CD8-positive, alpha-beta memory T cell (primary cell): ENCODE results near the gene GBP7. TPM values are rescaled to one million over a fixed set of nuclear protein-coding genes. Genes with fewer than 3 reads are reported as not detected.

Source experiments
- CTCF ChIA-PET: fragments of 350-600 bp; sonication (Branson Sonifier 250); formaldehyde crosslinking; loops from one replicate; lab custom pipeline; 2021; ENCODE audit warnings: antibody characterized with exemption; lab: Charles Lee
- POLR2A ChIA-PET: fragments of 350-600 bp; sonication (Branson Sonifier 250); formaldehyde crosslinking; loops from one replicate; lab custom pipeline; 2021; ENCODE audit warnings: antibody characterized with exemption; lab: Charles Lee
- DNase-seq, 5 donors: peaks; one replicate each; pipeline versions ENCODE4 v3.0.0 to v3.0.0-alpha.2; 2020 to 2022; ENCODE audit warnings: mixed read lengths in 1 of 5
- H3K27ac ChIP-seq: one replicate; pipeline ENCODE4 v1.7.0; 2013; ENCODE audit warnings: low read depth, mild to moderate bottlenecking, low read length, moderate library complexity
- H3K27me3 ChIP-seq: 2 replicates; pipeline ENCODE4 v1.7.0; 2013; ENCODE audit warnings: low read length, mild to moderate bottlenecking; ENCODE audit not compliant: insufficient read depth, poor library complexity, severe bottlenecking
- H3K36me3 ChIP-seq: 2 replicates; pipeline ENCODE4 v1.7.0; 2013; ENCODE audit warnings: mild to moderate bottlenecking, low read length, moderate library complexity; ENCODE audit not compliant: insufficient read depth
- H3K4me1 ChIP-seq: 2 replicates; pipeline ENCODE4 v1.7.0; 2013; ENCODE audit warnings: mild to moderate bottlenecking, low read length, moderate library complexity; ENCODE audit not compliant: insufficient read depth
- H3K4me3 ChIP-seq: 2 replicates; pipeline ENCODE4 v1.7.0; 2013; ENCODE audit warnings: mild to moderate bottlenecking, low read length
- H3K9me3 ChIP-seq: 2 replicates; pipeline ENCODE4 v1.7.0; 2013; ENCODE audit warnings: mild to moderate bottlenecking, low read length
- H3K27ac Mint-ChIP-seq, 8 donors: one replicate each; pipeline ENCODE4 v1.8.0; 2020 to 2021; ENCODE audit warnings: mixed read lengths in 8 of 8, mild to moderate bottlenecking in 6 of 8, inconsistent platforms in 3 of 8, moderate library complexity in 3 of 8
- H3K27me3 Mint-ChIP-seq, 2 donors: one replicate each; pipeline ENCODE4 v1.8.0; 2020 to 2021; ENCODE audit warnings: mixed read lengths in 2 of 2, mild to moderate bottlenecking in 1 of 2, moderate library complexity in 1 of 2
- H3K36me3 Mint-ChIP-seq, 3 donors: one replicate each; pipeline ENCODE4 v1.8.0; 2020 to 2021; ENCODE audit warnings: mixed read lengths in 3 of 3, inconsistent platforms in 1 of 3, mild to moderate bottlenecking in 1 of 3
- H3K4me1 Mint-ChIP-seq, 3 donors: one replicate each; pipeline ENCODE4 v1.8.0; 2020 to 2021; ENCODE audit warnings: mixed read lengths in 3 of 3, inconsistent platforms in 1 of 3, mild to moderate bottlenecking in 1 of 3
- H3K4me3 Mint-ChIP-seq, 7 donors: one replicate each; pipeline ENCODE4 v1.8.0; 2020 to 2021; ENCODE audit warnings: mixed read lengths in 7 of 7, mild to moderate bottlenecking in 6 of 7, moderate library complexity in 4 of 7, inconsistent platforms in 2 of 7
- H3K9me3 Mint-ChIP-seq, 5 donors: one replicate each; pipeline ENCODE4 v1.8.0; 2020 to 2022; ENCODE audit warnings: mixed read lengths in 5 of 5, mild to moderate bottlenecking in 3 of 5, moderate library complexity in 2 of 5, inconsistent platforms in 1 of 5
- polyA plus RNA-seq: library from polyadenylated mRNA; unstranded; fragments of 300-500 nt; fragmentation: Illumina TruSeq; gene quantifications from one replicate; pipeline ENCODE4 v1.2.3, GENCODE V29; 2021
- total RNA-seq, 2 experiments: library from RNA; stranded (reverse); gene quantifications; one replicate each; pipeline ENCODE4 v1.2.3, GENCODE V29; 2021

The GBP7 gene
- total and polyA plus RNA-seq, 3 experiments from 2014 or later: 0.09 to 0.13 TPM; not detected in 1

- Histone ChIP-seq H3K9me3 (no peaks in the 10 kb centered on the region), H3K4me3 (no peak overlapping the region), H3K36me3 (peaks cover 42% of the 10 kb centered on the region), H3K27me3 (no peaks in the 10 kb centered on the region), H3K4me1 (no peaks in the 10 kb centered on the region), H3K27ac (no peak overlapping the region)
- peaks cover 5 to 15% (median 7%) of the 10 kb centered on the region in 3 donors for H3K4me1 Mint-ChIP-seq
- CTCF ChIA-PET: no interaction called here
- DNase-seq: no peak
- peaks cover 43 to 59% (median 47%) of the 10 kb centered on the region in 3 donors for H3K36me3 Mint-ChIP-seq
- POLR2A ChIA-PET: no interaction called here
- H3K27me3 Mint-ChIP-seq: no peaks in the 10 kb centered on the region
- H3K9me3 Mint-ChIP-seq: peaks cover 0 to 6% (median 2%) of the 10 kb centered on the region in 5 donors
- H3K4me3 Mint-ChIP-seq: no peak overlapping the region
- H3K27ac Mint-ChIP-seq: peak overlapping the region in 2 of 8 donors; percentile 54 to 66
Observed at GRCh38 chr1:89104687-89105086, 71.1 kb downstream of the GBP7 start.

- H3K4me3 ChIP-seq: no peak overlapping the region
- ChIA-PET CTCF (interaction anchor here (1.0 kb wide), 1 partner anchor 380 kb away, joined by 3 read pairs; no protein-coding TSS in a partner anchor), POLR2A (no interaction called here)
- H3K4me3 Mint-ChIP-seq: no peak overlapping the region
- peaks cover 5 to 15% (median 5%) of the 10 kb centered on the region in 3 donors for H3K4me1 Mint-ChIP-seq
- H3K9me3 Mint-ChIP-seq: peaks cover 0 to 6% (median 2%) of the 10 kb centered on the region in 5 donors
- H3K4me1 ChIP-seq: no peaks in the 10 kb centered on the region
- no peak for DNase-seq
- no peaks in the 10 kb centered on the region for H3K27me3 ChIP-seq
- H3K9me3 ChIP-seq: no peaks in the 10 kb centered on the region
- peaks cover 38 to 54% (median 42%) of the 10 kb centered on the region in 3 donors for H3K36me3 Mint-ChIP-seq
- H3K36me3 ChIP-seq: peaks cover 36% of the 10 kb centered on the region
- H3K27me3 Mint-ChIP-seq: no peaks in the 10 kb centered on the region
- H3K27ac Mint-ChIP-seq: peak overlapping the region in 4 of 8 donors; percentile 4 to 54 (median 9)
- H3K27ac ChIP-seq: no peak overlapping the region
Observed at GRCh38 chr1:89104147-89104546, 71.7 kb downstream of the GBP7 start.

- H3K27ac Mint-ChIP-seq: peak overlapping the region in 1 of 8 donors; percentile 3
- Histone ChIP-seq H3K27ac (no peak overlapping the region), H3K4me1 (no peaks in the 10 kb centered on the region), H3K27me3 (no peaks in the 10 kb centered on the region), H3K4me3 (no peak overlapping the region), H3K36me3 (peaks cover 20% of the 10 kb centered on the region), H3K9me3 (no peaks in the 10 kb centered on the region)
- POLR2A ChIA-PET: no interaction called here
- H3K4me1 Mint-ChIP-seq: peaks cover 1 to 5% (median 2%) of the 10 kb centered on the region in 3 donors
- peaks cover 27 to 37% (median 34%) of the 10 kb centered on the region in 3 donors for H3K36me3 Mint-ChIP-seq
- no peak overlapping the region for H3K4me3 Mint-ChIP-seq
- peaks cover 2 to 6% (median 4%) of the 10 kb centered on the region in 5 donors for H3K9me3 Mint-ChIP-seq
- CTCF ChIA-PET: no interaction called here
- H3K27me3 Mint-ChIP-seq: peaks cover 0 to 2% of the 10 kb centered on the region in 2 donors
- DNase-seq: no peak
Observed at GRCh38 chr1:89102021-89102420, 73.8 kb downstream of the GBP7 start.

- Histone ChIP-seq H3K9me3 (no peaks in the 10 kb centered on the region), H3K4me1 (no peaks in the 10 kb centered on the region), H3K27ac (no peak overlapping the region), H3K36me3 (peaks cover 4% of the 10 kb centered on the region), H3K4me3 (no peak overlapping the region), H3K27me3 (no peaks in the 10 kb centered on the region)
- H3K27ac Mint-ChIP-seq: no peak overlapping the region
- H3K27me3 Mint-ChIP-seq: peaks cover 0 to 2% of the 10 kb centered on the region in 2 donors
- H3K4me3 Mint-ChIP-seq: no peak overlapping the region
- CTCF ChIA-PET: interaction anchor here (1.9 to 2.5 kb wide), 2 partner anchors 15 to 31 kb away, joined by 5 to 6 read pairs; no protein-coding TSS in a partner anchor
- DNase-seq: no peak
- peaks cover 2 to 6% (median 4%) of the 10 kb centered on the region in 5 donors for H3K9me3 Mint-ChIP-seq
- POLR2A ChIA-PET: no interaction called here
- H3K36me3 Mint-ChIP-seq: peaks cover 17 to 37% (median 17%) of the 10 kb centered on the region in 3 donors
- peaks cover 0 to 2% (median 1%) of the 10 kb centered on the region in 3 donors for H3K4me1 Mint-ChIP-seq
Observed at GRCh38 chr1:89100412-89100811, 75.4 kb downstream of the GBP7 start.

- peaks cover 0 to 2% (median 2%) of the 10 kb centered on the region in 5 donors for H3K9me3 Mint-ChIP-seq
- Histone ChIP-seq H3K4me1 (no peaks in the 10 kb centered on the region), H3K27me3 (no peaks in the 10 kb centered on the region), H3K9me3 (no peaks in the 10 kb centered on the region), H3K27ac (no peak overlapping the region), H3K4me3 (no peak overlapping the region), H3K36me3 (no peaks in the 10 kb centered on the region)
- ChIA-PET POLR2A (no interaction called here), CTCF (interaction anchor here (1.9 to 2.5 kb wide), 2 partner anchors 13 to 29 kb away, joined by 5 to 6 read pairs; no protein-coding TSS in a partner anchor)
- no peak overlapping the region for H3K27ac Mint-ChIP-seq
- H3K4me3 Mint-ChIP-seq: no peak overlapping the region
- peaks cover 0 to 2% (median 1%) of the 10 kb centered on the region in 3 donors for H3K4me1 Mint-ChIP-seq
- H3K36me3 Mint-ChIP-seq: peaks cover 2 to 31% (median 3%) of the 10 kb centered on the region in 3 donors
- peaks cover 0 to 2% of the 10 kb centered on the region in 2 donors for H3K27me3 Mint-ChIP-seq
- DNase-seq: no peak
Observed at GRCh38 chr1:89098857-89099256, 76.9 kb downstream of the GBP7 start.

GRCh38 chr1:89095737-89096136, 80.1 kb downstream of the GBP7 start:
- Histone ChIP-seq H3K4me3 (no peak overlapping the region), H3K36me3 (no peaks in the 10 kb centered on the region), H3K27me3 (no peaks in the 10 kb centered on the region), H3K27ac (no peak overlapping the region), H3K4me1 (no peaks in the 10 kb centered on the region), H3K9me3 (no peaks in the 10 kb centered on the region)
- ChIA-PET POLR2A (no interaction called here), CTCF (no interaction called here)
- Mint-ChIP-seq H3K4me1 (no peaks in the 10 kb centered on the region), H3K36me3 (peaks cover 0 to 32% (median 2%) of the 10 kb centered on the region in 3 donors), H3K27me3 (peaks cover 0 to 2% of the 10 kb centered on the region in 2 donors), H3K27ac (no peak overlapping the region), H3K4me3 (no peak overlapping the region), H3K9me3 (peaks cover 0 to 2% (median 2%) of the 10 kb centered on the region in 5 donors)
- DNase-seq: no peak

- ChIA-PET POLR2A (no interaction called here), CTCF (no interaction called here)
- no peaks in the 10 kb centered on the region for H3K27me3 ChIP-seq
- no peak overlapping the region for H3K4me3 Mint-ChIP-seq
- H3K27ac Mint-ChIP-seq: no peak overlapping the region
- no peaks in the 10 kb centered on the region for H3K36me3 ChIP-seq
- H3K27me3 Mint-ChIP-seq: no peaks in the 10 kb centered on the region
- no peaks in the 10 kb centered on the region for H3K4me1 Mint-ChIP-seq
- no peak for DNase-seq
- H3K9me3 Mint-ChIP-seq: no peaks in the 10 kb centered on the region
- peaks cover 0 to 14% (median 0%) of the 10 kb centered on the region in 3 donors for H3K36me3 Mint-ChIP-seq
- H3K9me3 ChIP-seq: no peaks in the 10 kb centered on the region
- no peak overlapping the region for H3K4me3 ChIP-seq
- H3K27ac ChIP-seq: no peak overlapping the region
- no peaks in the 10 kb centered on the region for H3K4me1 ChIP-seq
Observed at GRCh38 chr1:89089962-89090361, 85.8 kb downstream of the GBP7 start.

- no peaks in the 10 kb centered on the region for H3K9me3 Mint-ChIP-seq
- Histone ChIP-seq H3K4me1 (no peaks in the 10 kb centered on the region), H3K4me3 (no peak overlapping the region), H3K36me3 (no peaks in the 10 kb centered on the region), H3K9me3 (no peaks in the 10 kb centered on the region), H3K27ac (no peak overlapping the region), H3K27me3 (no peaks in the 10 kb centered on the region)
- no peaks in the 10 kb centered on the region for H3K27me3 Mint-ChIP-seq
- no peak overlapping the region for H3K27ac Mint-ChIP-seq
- H3K4me3 Mint-ChIP-seq: no peak overlapping the region
- CTCF ChIA-PET: interaction anchor here (1.6 kb wide), 1 partner anchor 270 kb away, joined by 6 read pairs; no protein-coding TSS in a partner anchor
- POLR2A ChIA-PET: no interaction called here
- no peak for DNase-seq
- peaks cover 6 to 8% (median 6%) of the 10 kb centered on the region in 3 donors for H3K4me1 Mint-ChIP-seq
- peaks cover 0 to 1% (median 0%) of the 10 kb centered on the region in 3 donors for H3K36me3 Mint-ChIP-seq
Observed at GRCh38 chr1:89088572-89088971, 87.2 kb downstream of the GBP7 start.
